HL-60 (cell line): Measurements from ENCODE around the gene FARS2.

Source experiments
- CTCF ChIP-seq: IDR thresholded peaks from one replicate; pipeline ENCODE4 v1.5.1; 2011; ENCODE audit warnings: low read length, control low read depth, inconsistent platforms; ENCODE audit not compliant: insufficient read depth
- GABPA ChIP-seq: IDR thresholded peaks from 2 replicates; pipeline ENCODE4 v1.6.1; 2012; ENCODE audit warnings: low read depth
- TF ChIP-seq, protein P1 (sequence below): IDR thresholded peaks from 2 replicates; pipeline ENCODE4 v1.6.1; 2012; ENCODE audit warnings: low read depth; ENCODE audit not compliant: insufficient replicate concordance

GRCh38 chr6:5388326-5388725, 127.0 kb downstream of the FARS2 start:
- TF ChIP-seq CTCF, result no peak
- TF ChIP-seq, protein P1, sequence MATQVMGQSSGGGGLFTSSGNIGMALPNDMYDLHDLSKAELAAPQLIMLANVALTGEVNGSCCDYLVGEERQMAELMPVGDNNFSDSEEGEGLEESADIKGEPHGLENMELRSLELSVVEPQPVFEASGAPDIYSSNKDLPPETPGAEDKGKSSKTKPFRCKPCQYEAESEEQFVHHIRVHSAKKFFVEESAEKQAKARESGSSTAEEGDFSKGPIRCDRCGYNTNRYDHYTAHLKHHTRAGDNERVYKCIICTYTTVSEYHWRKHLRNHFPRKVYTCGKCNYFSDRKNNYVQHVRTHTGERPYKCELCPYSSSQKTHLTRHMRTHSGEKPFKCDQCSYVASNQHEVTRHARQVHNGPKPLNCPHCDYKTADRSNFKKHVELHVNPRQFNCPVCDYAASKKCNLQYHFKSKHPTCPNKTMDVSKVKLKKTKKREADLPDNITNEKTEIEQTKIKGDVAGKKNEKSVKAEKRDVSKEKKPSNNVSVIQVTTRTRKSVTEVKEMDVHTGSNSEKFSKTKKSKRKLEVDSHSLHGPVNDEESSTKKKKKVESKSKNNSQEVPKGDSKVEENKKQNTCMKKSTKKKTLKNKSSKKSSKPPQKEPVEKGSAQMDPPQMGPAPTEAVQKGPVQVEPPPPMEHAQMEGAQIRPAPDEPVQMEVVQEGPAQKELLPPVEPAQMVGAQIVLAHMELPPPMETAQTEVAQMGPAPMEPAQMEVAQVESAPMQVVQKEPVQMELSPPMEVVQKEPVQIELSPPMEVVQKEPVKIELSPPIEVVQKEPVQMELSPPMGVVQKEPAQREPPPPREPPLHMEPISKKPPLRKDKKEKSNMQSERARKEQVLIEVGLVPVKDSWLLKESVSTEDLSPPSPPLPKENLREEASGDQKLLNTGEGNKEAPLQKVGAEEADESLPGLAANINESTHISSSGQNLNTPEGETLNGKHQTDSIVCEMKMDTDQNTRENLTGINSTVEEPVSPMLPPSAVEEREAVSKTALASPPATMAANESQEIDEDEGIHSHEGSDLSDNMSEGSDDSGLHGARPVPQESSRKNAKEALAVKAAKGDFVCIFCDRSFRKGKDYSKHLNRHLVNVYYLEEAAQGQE, result no peak
- TF ChIP-seq GABPA, result no peak
